Measurements from ENCODE around the gene APOBEC3H.

APOBEC3H gene

DNA sequence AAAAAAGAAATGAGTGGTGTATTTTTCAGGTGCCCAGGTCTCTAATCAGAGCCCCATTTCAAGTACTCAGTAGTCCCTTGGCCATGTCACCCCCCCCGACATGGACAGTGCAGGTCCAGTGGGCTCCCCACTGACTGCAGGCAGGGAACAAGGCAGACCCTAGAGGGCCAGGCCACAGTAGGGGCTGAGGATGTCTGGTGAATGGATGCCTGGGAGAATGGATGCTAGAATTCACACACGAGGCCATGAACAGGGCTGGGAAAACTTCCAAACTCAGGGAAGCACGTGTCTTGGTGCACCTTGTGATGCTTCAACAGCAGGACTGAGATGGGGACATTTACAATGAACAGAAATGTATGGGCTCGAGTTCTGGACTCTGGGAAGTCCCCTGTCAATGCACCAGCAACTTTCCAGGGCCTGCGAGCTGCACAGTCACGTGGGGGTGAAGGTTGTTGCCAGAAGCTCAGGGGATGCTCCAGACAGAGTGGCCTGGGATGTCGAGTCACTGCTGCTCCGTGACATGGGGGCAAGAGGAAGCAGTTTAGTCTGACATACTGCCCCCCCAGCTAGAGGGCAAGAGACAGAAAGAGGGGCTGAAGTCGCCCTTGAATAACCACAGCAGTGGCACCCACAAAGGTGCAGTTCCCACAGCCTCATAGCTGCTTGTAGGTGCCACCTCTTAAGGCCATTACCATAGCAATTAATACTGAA lies 16.8 kb upstream of the APOBEC3H start:
- DNase-seq (ENCODE audit: low read depth) = no peak
- H3K4me3 ChIP-seq (ENCODE audit: low read depth, low read length) = no peak overlapping the region

DNA sequence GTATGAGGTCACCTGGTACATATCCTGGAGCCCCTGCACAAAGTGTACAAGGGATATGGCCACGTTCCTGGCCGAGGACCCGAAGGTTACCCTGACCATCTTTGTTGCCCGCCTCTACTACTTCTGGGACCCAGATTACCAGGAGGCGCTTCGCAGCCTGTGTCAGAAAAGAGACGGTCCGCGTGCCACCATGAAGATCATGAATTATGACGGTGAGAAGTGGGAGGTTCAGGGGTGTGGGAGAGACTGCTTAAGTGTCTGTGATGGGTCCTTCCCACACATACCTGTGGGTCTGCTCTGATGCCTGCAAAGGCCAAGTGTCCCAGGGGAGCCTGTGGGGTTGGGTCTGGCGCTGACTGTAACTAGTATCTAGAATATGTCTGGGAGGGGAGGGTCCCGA lies 16.0 kb upstream of the APOBEC3H start:
- no peak for DNase-seq (ENCODE audit: low read depth)
- no peak overlapping the region for H3K4me3 ChIP-seq (ENCODE audit: low read depth, low read length)

DNA sequence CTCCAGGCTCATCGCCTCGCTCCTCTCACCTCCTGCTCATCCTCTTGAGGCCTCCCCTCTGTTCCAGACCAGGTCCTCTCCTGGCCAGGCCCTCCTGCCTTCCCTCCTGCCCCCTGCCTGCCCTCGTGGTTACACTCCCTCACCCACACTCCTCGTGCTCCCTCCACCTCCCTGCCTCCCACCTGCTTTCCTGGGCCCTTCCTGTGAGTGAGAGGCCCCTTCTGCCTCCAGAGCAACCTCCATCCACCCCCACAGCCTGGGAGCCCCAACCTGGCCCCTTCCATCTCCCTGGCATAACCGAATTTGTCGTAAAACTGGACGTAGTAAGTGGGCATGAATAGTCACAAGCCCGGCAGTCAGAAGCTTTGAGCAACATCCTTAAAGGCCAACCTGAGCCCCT lies 15.4 kb upstream of the APOBEC3H start:
- DNase-seq (ENCODE audit: low read depth) = no peak

DNA sequence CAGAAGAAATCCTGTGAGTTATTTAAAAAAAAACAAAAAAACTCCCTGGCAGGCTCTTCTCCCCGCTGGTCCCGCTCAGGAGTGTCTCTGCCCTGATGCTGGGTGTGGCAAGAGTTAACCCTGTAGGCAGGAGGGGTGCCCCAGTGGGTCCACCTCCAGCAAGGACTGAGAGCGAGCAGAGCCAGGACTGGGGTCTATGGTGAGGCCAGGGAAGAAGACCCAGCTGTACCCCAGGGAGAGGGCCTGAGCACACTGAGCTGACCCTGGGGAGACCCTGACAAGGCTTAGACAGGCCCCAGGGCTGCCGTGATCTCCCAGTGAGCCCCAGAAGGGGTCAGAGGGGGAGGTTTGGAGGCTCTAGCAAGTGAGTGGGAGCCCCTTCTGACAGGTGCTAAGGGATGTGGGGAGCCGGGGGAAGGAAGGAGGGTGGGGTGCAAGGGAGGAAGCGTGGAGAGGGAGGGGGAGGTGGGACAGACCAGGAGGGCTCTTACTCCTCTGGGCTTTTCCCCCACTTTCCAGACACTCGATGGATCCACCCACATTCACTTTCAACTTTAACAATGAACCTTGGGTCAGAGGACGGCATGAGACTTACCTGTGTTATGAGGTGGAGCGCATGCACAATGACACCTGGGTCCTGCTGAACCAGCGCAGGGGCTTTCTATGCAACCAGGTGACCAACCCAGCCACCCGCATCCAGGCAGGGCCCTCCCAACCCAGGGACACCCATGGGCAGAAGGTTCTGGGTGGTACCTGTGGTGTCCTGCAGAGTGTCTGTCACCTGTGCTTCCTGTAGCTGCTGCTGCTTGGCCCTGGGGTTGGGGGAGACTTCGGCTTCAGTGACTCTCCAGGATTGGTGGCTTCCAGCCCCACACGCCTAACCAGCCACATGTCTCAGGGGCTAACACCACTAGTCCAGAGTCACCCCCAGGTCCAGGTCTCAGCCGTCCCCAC lies 13.6 kb upstream of the APOBEC3H start:
- no peak for DNase-seq (ENCODE audit: low read depth)
- no peak overlapping the region for H3K4me3 ChIP-seq (ENCODE audit: low read depth, low read length)

More for the DNA sequence above, 15.4 kb upstream of the APOBEC3H start:
- no peak overlapping the region for H3K4me3 ChIP-seq (ENCODE audit: low read depth, low read length)

DNA sequence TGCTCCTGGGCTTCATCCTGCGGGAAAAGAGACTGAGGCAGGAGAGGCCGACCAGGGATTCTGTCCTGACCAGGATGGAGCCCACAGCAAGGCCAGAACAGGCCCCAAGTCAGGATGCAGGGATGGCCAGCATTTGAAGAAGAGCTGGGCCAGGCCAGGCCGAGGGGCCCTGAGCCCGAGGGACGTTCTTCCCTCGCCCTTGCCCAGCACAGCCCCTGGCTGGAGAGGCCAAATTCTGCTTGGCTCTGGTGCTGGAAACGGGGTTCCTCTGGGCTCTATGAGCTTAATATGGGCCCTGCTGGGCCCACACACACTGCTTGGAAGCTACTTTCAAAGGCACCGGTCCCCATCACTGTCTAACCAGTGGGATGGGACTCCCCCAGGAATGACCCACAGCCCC lies 12.4 kb upstream of the APOBEC3H start:
- H3K4me3 ChIP-seq (ENCODE audit: low read depth, low read length) = no peak overlapping the region
- no peak for DNase-seq (ENCODE audit: low read depth)

DNA sequence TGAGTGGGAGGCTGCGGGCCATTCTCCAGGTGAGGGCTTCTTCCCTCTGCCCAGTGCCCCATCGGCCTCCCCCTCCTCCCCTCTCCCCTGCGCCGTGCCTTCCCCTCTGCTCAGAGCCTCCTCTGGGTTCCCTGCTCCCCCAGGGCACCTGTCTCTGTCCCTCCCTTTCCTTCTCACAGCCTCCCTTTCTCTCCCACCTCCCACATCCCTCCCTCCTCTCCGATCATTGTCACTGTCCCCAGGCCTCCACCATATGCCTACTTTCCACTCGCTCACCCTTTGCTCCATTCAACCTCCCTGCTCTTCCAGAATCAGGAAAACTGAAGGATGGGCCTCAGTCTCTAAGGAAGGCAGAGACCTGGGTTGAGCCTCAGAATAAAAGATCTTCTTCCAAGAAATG lies 9.9 kb upstream of the APOBEC3H start:
- DNase-seq (ENCODE audit: low read depth) = no peak
- H3K4me3 ChIP-seq (ENCODE audit: low read depth, low read length) = no peak overlapping the region

DNA sequence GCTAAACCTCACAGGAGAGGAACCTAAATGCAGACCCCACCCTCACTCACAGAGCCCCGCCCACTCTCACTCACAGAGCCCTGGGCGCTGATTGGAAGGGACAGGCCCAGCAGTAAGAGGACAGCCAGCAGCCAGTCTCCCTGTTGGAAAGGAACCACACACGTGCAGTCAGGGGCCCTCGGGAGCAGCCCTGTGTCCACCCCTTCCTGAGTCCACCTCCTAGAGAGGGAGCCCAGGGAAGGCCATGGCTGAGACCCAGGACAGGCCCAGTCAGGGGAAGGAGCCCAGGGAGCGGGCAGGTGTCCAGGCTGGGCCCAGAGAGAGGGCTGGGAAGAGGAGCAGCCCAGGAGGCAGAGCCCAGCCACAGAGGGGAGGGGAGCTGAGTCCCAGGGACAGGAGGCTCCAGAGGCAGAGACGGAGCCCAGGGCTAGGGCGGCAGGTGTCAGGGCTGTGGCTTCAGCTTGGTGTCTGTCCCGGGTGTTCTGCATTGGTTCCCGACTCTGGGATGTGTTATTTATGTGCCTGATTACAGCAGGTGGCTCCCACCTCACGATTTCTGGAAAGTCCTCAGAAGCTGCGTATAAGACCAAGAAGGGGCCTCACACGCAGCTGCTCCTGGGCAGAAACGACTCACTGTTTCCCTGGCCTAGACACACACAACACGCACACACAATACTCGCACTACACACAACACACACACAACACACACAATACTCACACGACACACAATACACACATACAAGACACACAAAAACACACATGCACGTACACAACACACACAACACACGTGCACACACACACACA lies 9.0 kb upstream of the APOBEC3H start:
- no peak for DNase-seq (ENCODE audit: low read depth)
- no peak overlapping the region for H3K4me3 ChIP-seq (ENCODE audit: low read depth, low read length)

DNA sequence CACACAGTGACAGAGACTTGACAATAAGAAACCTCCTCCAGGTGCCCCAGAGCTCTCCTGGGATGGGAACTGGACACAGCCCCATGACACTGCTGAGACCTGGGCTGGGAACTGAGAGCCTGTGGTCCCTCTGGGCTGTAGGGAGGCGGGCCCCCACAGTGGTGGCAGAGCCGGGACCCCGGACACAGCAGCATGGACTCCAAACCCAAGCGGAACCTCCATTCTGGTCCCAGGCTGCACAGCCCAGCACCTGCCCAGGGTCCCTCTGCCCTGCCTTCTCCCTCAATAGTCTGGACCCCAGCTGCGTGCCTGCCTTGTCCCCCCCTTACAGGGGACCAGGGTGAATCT lies 8.4 kb upstream of the APOBEC3H start:
- no peak for DNase-seq (ENCODE audit: low read depth)
- H3K4me3 ChIP-seq (ENCODE audit: low read depth, low read length) = no peak overlapping the region

DNA sequence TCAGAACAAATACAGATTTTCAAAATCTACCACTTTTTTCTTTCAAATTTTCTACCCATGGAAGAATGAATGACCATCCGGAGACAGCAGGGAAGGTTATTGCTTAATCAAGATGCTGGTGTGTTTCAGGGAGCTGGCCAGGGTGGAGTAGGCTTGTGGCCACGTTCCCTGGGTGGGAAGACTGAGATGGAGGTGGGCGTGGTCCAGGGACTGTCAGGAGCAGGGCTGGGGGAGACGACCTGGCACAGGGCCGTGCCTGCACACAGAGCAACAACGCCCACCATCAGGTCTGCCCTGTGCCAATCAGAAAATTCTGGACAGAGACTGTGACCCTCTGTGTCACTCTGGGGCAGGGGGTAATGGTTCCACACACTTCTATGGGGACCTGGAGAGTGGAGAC lies 7.1 kb upstream of the APOBEC3H start:
- DNase-seq (ENCODE audit: low read depth) = no peak
- H3K4me3 ChIP-seq (ENCODE audit: low read depth, low read length) = no peak overlapping the region

DNA sequence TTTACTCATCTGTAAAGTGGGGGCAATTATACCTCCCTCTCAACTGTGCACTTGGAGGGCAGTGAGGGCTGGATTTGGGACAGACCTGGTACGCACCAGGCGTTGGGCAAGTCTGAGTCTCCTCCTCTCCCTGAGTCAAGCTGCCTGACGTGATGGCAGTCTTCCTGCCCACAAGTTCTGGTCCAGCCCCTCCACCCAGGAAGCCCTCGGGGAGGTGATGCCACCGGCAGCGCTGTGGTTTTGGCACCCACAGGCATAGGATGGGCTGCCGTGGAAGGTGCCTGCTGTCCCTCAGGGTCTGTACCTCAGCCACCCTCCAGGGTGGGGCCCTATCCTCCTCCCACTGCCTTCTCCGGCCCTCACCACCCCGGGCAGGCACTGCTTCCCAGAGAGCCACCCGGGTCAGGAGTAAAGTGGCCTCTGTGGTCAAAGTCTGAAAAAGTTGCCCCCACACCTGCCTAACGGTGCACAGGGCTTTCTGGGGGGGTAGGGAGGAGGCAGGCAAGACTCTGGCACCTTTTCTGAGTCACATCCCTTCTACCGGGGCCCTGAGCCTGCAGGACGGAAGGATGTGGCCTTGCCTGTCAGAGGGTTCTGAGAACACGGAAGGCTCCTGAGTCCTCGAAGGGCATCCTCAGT lies 6.5 kb upstream of the APOBEC3H start:
- no peak overlapping the region for H3K4me3 ChIP-seq (ENCODE audit: low read depth, low read length)
- DNase-seq (ENCODE audit: low read depth) = no peak

DNA sequence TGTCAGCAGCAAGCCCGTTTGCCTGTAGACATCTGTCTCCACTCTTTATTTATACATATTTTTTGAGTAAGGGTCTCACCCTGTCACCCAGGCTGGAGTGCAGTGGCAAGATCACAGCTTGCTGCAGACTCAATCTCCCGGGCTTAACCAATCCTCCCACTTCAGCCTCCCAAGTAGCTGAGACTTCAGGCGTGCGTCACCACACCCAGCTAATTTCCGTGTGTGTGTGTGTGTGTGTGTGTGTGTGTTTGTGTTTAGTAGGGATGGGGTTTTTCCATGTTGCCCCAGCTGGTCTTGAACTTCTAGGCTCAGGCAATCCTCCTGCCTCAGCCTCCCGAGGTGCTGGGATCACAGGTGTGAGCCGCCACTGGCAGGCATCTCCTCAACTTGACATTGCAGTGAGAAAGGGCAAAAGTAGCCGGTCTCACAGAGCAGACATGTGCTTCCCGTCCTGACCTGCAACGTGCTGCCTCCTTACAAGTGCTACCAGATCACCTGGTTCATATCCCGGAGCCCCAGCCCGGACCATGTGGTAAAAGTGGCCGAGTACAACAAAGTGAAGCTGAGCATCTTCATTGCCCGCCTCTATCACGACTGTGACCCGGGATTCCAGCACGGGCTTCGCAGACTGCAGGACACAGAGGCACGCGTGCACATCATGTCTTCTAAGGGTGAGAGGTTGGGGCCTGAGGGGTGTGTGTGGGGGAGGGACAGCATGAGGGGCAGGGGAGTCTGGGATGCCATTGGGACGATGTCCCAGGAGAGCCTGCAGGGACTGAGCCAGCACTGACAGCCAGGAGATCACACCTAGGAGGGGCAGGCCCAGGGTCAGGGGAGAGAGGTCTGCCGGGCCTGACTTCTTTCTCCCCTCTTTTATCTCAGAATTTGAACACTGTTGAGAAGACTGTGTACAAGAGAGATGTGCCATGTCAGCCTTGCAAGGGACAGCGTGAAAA lies 5.6 kb upstream of the APOBEC3H start:
- DNase-seq (ENCODE audit: low read depth) = no peak
- no peak overlapping the region for H3K4me3 ChIP-seq (ENCODE audit: low read depth, low read length)

DNA sequence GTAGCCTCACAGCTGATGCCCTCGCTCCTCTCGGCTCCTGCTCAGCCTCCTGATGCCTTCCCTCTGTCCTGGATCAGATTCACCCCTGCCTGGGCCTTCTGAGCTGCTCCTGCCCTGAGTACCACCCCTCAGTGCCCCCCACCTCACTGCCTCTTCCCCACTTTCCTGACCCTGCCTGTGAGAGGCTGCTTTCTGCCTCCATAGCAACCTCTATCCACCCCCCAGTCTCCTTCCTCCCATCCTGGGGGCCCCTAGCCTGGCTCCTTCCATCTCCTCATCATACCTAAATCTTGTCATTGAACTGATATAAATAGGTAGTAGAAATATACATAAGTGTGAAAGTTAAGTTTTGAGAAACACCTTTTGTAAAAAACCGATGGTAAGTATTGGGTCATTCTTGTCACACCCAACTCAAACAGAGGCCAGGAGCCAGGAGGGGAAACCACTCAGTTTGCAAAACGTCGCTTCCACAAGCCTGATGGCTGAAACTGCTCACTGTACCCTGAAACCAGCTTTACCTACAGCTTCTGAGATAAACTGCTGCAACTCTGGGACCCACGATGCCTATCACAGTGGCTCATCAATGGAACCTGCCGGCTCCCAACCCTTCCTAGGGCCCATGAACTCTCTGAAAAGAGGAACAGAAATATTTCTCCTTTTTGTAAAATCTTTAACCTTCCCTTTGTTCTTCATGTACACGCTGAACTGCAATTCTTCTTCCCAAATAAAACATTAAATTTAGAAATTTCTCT lies 4.8 kb upstream of the APOBEC3H start:
- H3K4me3 ChIP-seq (ENCODE audit: low read depth, low read length) = no peak overlapping the region
- no peak for DNase-seq (ENCODE audit: low read depth)

DNA sequence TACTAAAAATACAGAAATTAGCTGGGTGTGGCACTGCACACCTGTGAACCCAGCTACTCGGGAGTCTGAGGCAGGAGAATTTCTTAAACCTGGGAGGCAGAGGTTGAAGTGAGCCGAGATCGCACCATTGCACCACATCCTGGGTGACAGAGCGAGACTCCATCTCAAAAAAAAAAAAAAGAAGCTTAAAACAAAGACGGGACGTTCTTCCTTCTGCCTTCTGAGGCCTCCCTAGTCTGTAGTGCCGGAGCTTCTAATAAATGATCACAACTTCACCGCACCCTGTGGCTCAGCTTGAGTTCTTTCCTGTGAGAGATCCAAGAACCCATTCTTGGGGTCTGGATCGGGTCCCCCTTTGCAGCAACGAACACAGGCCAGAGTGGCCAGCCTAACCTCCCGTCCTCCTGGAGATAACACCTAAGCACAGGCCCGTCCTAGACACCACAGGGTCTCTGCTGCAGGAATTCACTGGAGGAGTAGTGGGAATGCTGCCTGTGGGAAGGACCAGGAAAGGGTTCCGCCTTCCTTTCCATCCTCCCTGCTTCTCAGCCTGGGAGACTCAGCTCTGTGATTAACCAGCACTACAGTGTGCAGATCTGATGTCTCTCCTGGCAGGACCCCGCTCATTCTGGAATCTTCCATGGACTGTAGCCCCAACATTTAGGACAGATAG lies 2.2 kb upstream of the APOBEC3H start:
- no peak for DNase-seq (ENCODE audit: low read depth)
- no peak overlapping the region for H3K4me3 ChIP-seq (ENCODE audit: low read depth, low read length)

DNA sequence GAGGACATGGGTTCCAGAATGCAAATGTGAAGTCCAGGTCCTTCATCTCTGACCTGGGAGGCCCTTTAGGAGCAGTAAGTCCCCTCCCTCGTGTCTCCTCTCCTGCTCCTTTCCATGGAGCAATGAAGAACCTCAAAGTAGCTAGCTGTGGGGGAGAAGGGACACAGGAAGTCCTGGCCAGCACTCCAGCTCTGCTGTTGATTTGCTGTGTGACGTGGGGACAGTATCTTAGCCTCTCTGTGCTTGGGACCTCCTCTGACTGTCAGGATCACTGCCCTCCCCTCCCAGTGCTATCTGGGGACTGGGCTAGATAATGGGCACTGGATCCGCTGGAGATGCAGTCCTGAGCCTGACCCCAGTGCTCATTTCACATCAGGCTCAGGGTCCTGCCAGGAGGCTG lies 1.1 kb upstream of the APOBEC3H start:
- no peak for DNase-seq (ENCODE audit: low read depth)
- no peak overlapping the region for H3K4me3 ChIP-seq (ENCODE audit: low read depth, low read length)

DNA sequence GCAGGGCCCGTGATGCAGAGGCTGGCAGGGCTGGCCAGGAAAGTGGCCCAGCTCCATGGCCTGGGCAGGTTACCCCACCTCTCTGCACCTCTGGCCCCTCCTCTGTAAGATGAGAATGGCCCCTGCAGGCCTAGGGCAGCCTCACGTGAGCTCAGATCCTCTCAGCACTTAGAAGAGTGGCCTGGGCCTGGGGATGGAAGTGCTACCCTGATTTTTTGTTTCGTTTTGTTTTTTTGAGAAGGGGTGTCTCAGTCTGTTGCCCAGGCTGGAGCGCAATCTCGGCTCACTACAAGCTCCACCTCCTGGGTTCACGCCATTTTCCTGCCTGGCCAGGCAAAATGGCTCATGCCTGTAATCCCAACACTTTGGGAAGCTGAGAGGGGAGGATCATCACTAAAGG lies 982 bp downstream of the APOBEC3H start:
- H3K4me3 ChIP-seq (ENCODE audit: low read depth, low read length) = no peak overlapping the region
- no peak for DNase-seq (ENCODE audit: low read depth)

DNA sequence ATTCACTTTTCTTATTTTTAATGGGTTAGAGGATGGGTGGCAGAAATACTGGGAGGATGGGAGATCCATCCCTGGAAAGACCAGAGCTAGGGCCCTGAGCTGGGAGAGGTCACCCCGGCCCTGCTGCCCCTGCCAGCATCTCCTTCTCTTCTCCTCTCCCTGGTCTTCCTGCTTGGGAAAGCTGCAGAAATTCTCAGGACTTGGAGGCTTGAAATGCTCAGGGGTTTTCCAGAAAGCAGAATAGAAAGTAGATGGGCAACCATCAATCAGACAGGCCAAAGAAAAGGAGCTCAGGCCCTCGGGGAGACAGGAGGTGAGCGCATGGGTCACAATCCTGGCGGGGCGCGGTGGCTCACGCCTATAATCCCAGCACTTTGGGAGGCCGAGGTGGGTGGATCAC lies 1.5 kb downstream of the APOBEC3H start:
- no peak overlapping the region for H3K4me3 ChIP-seq (ENCODE audit: low read depth, low read length)
- no peak for DNase-seq (ENCODE audit: low read depth)

DNA sequence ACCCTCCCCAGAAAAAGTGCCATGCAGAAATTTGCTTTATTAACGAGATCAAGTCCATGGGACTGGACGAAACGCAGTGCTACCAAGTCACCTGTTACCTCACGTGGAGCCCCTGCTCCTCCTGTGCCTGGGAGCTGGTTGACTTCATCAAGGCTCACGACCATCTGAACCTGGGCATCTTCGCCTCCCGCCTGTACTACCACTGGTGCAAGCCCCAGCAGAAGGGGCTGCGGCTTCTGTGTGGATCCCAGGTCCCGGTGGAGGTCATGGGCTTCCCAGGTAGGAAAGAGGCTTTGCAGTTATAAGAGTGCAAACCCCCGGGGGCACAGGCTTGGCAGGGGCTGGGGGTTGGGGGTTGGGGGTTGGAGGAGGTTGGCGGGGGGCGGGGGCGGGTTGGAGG lies 4.2 kb downstream of the APOBEC3H start:
- DNase-seq (ENCODE audit: low read depth) = no peak
- no peak overlapping the region for H3K4me3 ChIP-seq (ENCODE audit: low read depth, low read length)
